Activated CD8-positive, alpha-beta T cell treated with anti-CD3 and anti-CD28 coated beads for 36 hours (primary cell): ENCODE measurements around the gene ZNF541. TPM values are rescaled to one million over a fixed set of nuclear protein-coding genes. Genes with fewer than 3 reads are reported as not detected.

Experiments
- ATAC-seq: fragments of 200-7000 bp; cut with Tn5 transposase; one replicate; pipeline ENCODE4 v1.10.0; 2021; ENCODE audit warnings: mild to moderate bottlenecking, moderate library complexity
- CTCF ChIA-PET: fragments of 350-600 bp; sonication (Branson Sonifier 250); formaldehyde crosslinking; loops from one replicate; lab custom pipeline; 2021; ENCODE audit warnings: antibody characterized with exemption; lab: Charles Lee
- POLR2A ChIA-PET: fragments of 350-600 bp; sonication (Branson Sonifier 250); formaldehyde crosslinking; loops from one replicate; lab custom pipeline; 2021; ENCODE audit warnings: antibody characterized with exemption; lab: Charles Lee
- DNase-seq: peaks from one replicate; pipeline ENCODE4 v3.0.0-alpha.2; 2020
- H3K27ac Mint-ChIP-seq: one replicate; pipeline ENCODE4 v1.8.0; 2021; ENCODE audit warnings: mild to moderate bottlenecking, mixed read lengths
- H3K27me3 Mint-ChIP-seq: one replicate; pipeline ENCODE4 v1.8.0; 2021; ENCODE audit warnings: mixed read lengths
- H3K36me3 Mint-ChIP-seq: one replicate; pipeline ENCODE4 v1.8.0; 2021; ENCODE audit warnings: low read depth, mixed read lengths
- H3K4me1 Mint-ChIP-seq: one replicate; pipeline ENCODE4 v1.8.0; 2021; ENCODE audit warnings: low read depth, mixed read lengths
- H3K4me3 Mint-ChIP-seq: one replicate; pipeline ENCODE4 v1.8.0; 2021; ENCODE audit warnings: mild to moderate bottlenecking, moderate library complexity, mixed read lengths
- H3K9me3 Mint-ChIP-seq: one replicate; pipeline ENCODE4 v1.8.0; 2021; ENCODE audit warnings: mixed read lengths
- intact Hi-C: fragments of 100-400 bp; cut with micrococcal nuclease; formaldehyde crosslinking; loops from one replicate; pipeline ENCODE4 v1.10.0; 2022
- total RNA-seq, 2 experiments: library from RNA; stranded (reverse); gene quantifications; one replicate each; pipeline ENCODE4 v1.2.3, GENCODE V29; 2021
- TF ChIP-seq, protein P1 (sequence below): fragments of 200-600 bp; IDR thresholded peaks from one replicate; pipeline ENCODE4 v1.8.0; 2022; ENCODE audit warnings: antibody characterized with exemption, mild to moderate bottlenecking

ZNF541 gene
- total RNA-seq, 2 experiments from 2014 or later, result 0.29 to 0.41 TPM

DNA sequence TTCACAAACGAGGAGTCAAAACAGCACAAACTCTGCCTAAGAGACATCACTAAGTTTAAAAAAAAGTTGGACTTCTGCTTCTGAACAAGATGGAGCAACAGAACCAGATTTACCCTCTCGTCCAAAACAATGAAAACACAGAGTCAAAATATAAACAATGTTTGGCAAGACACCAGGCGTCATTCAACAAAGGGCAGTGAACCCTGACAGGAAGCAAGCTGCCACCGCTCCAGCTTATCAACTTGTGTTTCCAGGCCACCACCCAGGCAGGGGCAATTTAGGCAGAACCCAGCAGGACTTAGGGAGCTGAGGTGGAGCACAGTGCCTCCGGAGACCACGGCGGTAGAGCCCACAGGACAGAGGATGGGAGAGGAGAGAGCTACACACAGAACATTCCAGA, 49.5 kb downstream of the ZNF541 start:
- CTCF ChIA-PET, result interaction anchor here (1.4 to 1.9 kb wide), 4 partner anchors 8 to 174 kb away, joined by 4 to 8 read pairs (median 4); partner anchors contain the start of gene NAPA
- Mint-ChIP-seq H3K9me3 (no peaks in the 10 kb centered on the region), H3K4me3 (no peak overlapping the region), H3K36me3 (no peaks in the 10 kb centered on the region), H3K27ac (no peak overlapping the region), H3K4me1 (peaks cover 19% of the 10 kb centered on the region), H3K27me3 (peaks cover 7% of the 10 kb centered on the region)
- ATAC-seq, result no peak
- TF ChIP-seq, protein P1, sequence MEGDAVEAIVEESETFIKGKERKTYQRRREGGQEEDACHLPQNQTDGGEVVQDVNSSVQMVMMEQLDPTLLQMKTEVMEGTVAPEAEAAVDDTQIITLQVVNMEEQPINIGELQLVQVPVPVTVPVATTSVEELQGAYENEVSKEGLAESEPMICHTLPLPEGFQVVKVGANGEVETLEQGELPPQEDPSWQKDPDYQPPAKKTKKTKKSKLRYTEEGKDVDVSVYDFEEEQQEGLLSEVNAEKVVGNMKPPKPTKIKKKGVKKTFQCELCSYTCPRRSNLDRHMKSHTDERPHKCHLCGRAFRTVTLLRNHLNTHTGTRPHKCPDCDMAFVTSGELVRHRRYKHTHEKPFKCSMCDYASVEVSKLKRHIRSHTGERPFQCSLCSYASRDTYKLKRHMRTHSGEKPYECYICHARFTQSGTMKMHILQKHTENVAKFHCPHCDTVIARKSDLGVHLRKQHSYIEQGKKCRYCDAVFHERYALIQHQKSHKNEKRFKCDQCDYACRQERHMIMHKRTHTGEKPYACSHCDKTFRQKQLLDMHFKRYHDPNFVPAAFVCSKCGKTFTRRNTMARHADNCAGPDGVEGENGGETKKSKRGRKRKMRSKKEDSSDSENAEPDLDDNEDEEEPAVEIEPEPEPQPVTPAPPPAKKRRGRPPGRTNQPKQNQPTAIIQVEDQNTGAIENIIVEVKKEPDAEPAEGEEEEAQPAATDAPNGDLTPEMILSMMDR, result no peak
- POLR2A ChIA-PET, result interaction anchor here (0.9 to 1.1 kb wide), 2 partner anchors 14 to 23 kb away, joined by 3 to 4 read pairs; no protein-coding TSS in a partner anchor
- DNase-seq, result no peak
- intact Hi-C loops, result no loop called here

Other genes with a start within 250 kb of the ZNF541 start
- gene C5AR2, start 241.0 kb downstream of the ZNF541 start, total RNA-seq, result under 1 TPM in 1 of 2 experiments, not detected in 1; 0.18 TPM
- gene DHX34, start 223.8 kb downstream of the ZNF541 start, total RNA-seq, result 10 to 100 TPM; 14.2 to 14.9 TPM
- gene MEIS3, start 153.6 kb downstream of the ZNF541 start, total RNA-seq, result not detected
- under 1 TPM; 0.18 to 0.43 TPM for gene SLC8A2, start 101.3 kb downstream of the ZNF541 start, total RNA-seq
- 10 to 100 TPM; 10.4 to 11.0 TPM for gene KPTN, start 88.9 kb downstream of the ZNF541 start, total RNA-seq
- 10 to 100 TPM; 43.9 to 47.2 TPM for gene NAPA, start 58.1 kb downstream of the ZNF541 start, total RNA-seq
- gene BICRA, start 36.0 kb upstream of the ZNF541 start, total RNA-seq, result 1 to 10 TPM; 8.7 to 8.8 TPM
- gene EHD2, start 140.3 kb upstream of the ZNF541 start, total RNA-seq, result 1 to 10 TPM; 1.1 to 1.4 TPM
- gene NOP53, start 172.4 kb upstream of the ZNF541 start, total RNA-seq, result 100 to 1,000 TPM; 300 to 301 TPM
- gene SELENOW, start 205.6 kb upstream of the ZNF541 start, total RNA-seq, result 100 to 1,000 TPM; 105 to 106 TPM
- gene TPRX1, start 231.4 kb upstream of the ZNF541 start, total RNA-seq, result not detected
- not detected for gene CRX, start 248.8 kb upstream of the ZNF541 start, total RNA-seq